Measurements from ENCODE around the gene SLC25A45. TPM values are rescaled to one million over a fixed set of nuclear protein-coding genes. Genes with fewer than 3 reads are reported as not detected.

The SLC25A45 gene
- total RNA-seq, 1 experiment from 2014 or later, result 1.1 TPM

DNA sequence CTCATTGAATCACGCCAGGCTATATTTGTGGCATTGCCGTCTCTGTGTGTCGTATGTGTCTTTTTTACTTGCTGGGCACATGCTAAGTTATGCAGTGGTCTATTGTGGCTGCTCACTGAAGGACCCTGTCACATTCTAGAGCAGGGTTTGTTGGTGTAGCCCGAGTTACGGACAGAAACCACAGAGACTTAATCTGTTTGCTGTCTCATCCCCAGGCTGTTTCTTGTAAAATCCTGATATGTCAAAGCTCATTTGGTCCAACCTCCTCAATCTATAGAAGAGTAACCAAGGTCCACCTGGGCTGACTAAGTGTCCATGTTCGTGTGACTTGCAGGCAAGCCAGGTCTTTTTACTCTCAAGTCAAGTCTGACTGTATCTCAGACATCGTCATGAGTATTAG is 43.8 kb downstream of the SLC25A45 start:
- Histone ChIP-seq H4K5ac (ENCODE audit: insufficient read length, low read depth, low read length) (no peak overlapping the region), H4K8ac (replicated peaks; ENCODE audit: insufficient read length, low read depth, low read length) (no peak overlapping the region), H3K4ac (ENCODE audit: low read depth, low read length) (no peak overlapping the region), H2BK120ac (ENCODE audit: low read depth, low read length, poor library complexity, severe bottlenecking) (no peak overlapping the region), H2AFZ (ENCODE audit: low read length) (no peak overlapping the region), H3K27me3 (ENCODE audit: insufficient read depth, low read length) (no peaks in the 10 kb centered on the region), H3K4me1 (ENCODE audit: insufficient read depth, low read length) (0 out of 2 replicates have a peak, but pooled peaks cover 2% of the 10 kb centered on the region), H2BK12ac (ENCODE audit: insufficient read length, low read depth, low read length) (no peak overlapping the region), H3K79me2 (ENCODE audit: insufficient read depth, low read length) (peaks cover 19% of the 10 kb centered on the region; the same call in 1 of the 2 replicates), H4K91ac (ENCODE audit: insufficient read length, low read depth, low read length) (no peak overlapping the region), H3T11ph (ENCODE audit: low read length) (no peak overlapping the region), H3K79me1 (ENCODE audit: insufficient read depth, low read depth, low read length, poor library complexity, severe bottlenecking) (peaks cover 5% of the 10 kb centered on the region), H3K4me2 (ENCODE audit: insufficient read depth, insufficient read length, low read length) (no peak overlapping the region), H3K23me2 (ENCODE audit: insufficient read length, low read depth, low read length, poor library complexity, severe bottlenecking) (peaks cover 4% of the 10 kb centered on the region), H2AK5ac (ENCODE audit: insufficient read length, low read length) (no peak overlapping the region), H3K18ac (ENCODE audit: insufficient read length, low read depth, low read length) (no peak overlapping the region), H2BK20ac (ENCODE audit: low read depth, low read length, poor library complexity, severe bottlenecking) (no peak overlapping the region), H3K27ac (ENCODE audit: insufficient read length, low read depth, low read length) (no peak overlapping the region), H4K20me1 (ENCODE audit: control insufficient read depth, insufficient read depth, insufficient read length) (no peaks in the 10 kb centered on the region), H3K56ac (ENCODE audit: insufficient read length, low read depth, low read length) (no peak overlapping the region), H2BK5ac (ENCODE audit: insufficient read length, low read length) (no peak overlapping the region), H3K14ac (ENCODE audit: insufficient read depth, low read length) (no peak overlapping the region), H3K9ac (ENCODE audit: extremely low read depth, insufficient read length, low read length) (no peak overlapping the region), H2BK15ac (ENCODE audit: low read depth, low read length) (no peak overlapping the region), H3K9me3 (ENCODE audit: control insufficient read depth, low read depth, low read length) (no peaks in the 10 kb centered on the region), H3K23ac (ENCODE audit: insufficient read length, low read depth, low read length) (no peak overlapping the region)
- peaks cover 13 to 15% of the 10 kb centered on the region in 2 experiments for H3K4me1 Mint-ChIP-seq
- H3K36me3 Mint-ChIP-seq (ENCODE audit: insufficient read depth in 1 of 3, low read depth in 3 of 3), result peaks cover 21 to 53% (median 48%) of the 10 kb centered on the region in 3 experiments; a peak in 6 of 7 replicates
- H3K9me3 Mint-ChIP-seq, result no peaks in the 10 kb centered on the region; a peak in 1 of 5 replicates
- no peak overlapping the region; a peak in 2 of 7 replicates for H3K27ac Mint-ChIP-seq
- TF ChIP-seq, protein P1, sequence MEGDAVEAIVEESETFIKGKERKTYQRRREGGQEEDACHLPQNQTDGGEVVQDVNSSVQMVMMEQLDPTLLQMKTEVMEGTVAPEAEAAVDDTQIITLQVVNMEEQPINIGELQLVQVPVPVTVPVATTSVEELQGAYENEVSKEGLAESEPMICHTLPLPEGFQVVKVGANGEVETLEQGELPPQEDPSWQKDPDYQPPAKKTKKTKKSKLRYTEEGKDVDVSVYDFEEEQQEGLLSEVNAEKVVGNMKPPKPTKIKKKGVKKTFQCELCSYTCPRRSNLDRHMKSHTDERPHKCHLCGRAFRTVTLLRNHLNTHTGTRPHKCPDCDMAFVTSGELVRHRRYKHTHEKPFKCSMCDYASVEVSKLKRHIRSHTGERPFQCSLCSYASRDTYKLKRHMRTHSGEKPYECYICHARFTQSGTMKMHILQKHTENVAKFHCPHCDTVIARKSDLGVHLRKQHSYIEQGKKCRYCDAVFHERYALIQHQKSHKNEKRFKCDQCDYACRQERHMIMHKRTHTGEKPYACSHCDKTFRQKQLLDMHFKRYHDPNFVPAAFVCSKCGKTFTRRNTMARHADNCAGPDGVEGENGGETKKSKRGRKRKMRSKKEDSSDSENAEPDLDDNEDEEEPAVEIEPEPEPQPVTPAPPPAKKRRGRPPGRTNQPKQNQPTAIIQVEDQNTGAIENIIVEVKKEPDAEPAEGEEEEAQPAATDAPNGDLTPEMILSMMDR (conservative IDR thresholded peaks at IDR 0.05), result no peak
- no peaks in the 10 kb centered on the region for H3K27me3 Mint-ChIP-seq (ENCODE audit: low read depth)
- no peak for DNase-seq
- no CpG with 5 or more reads among the region's 7 CpGs for WGBS (ENCODE audit: extremely low coverage, insufficient read length, low lambda C conversion rate)
- no peak overlapping the region for H3K4me3 Mint-ChIP-seq

Measured in H9 (cell line).